Left lung (tissue), 10 donors: Measurements from ENCODE around the gene INHBE. TPM values are rescaled to one million over a fixed set of nuclear protein-coding genes. Genes with fewer than 3 reads are reported as not detected.

Source experiments
- ATAC-seq: fragments of 200-7000 bp; cut with Tn5 transposase; one replicate; pipeline ENCODE4 v1.9.1; 2020; ENCODE audit warnings: moderate library complexity
- DNase-seq, 4 donors: peaks; one replicate each; pipeline ENCODE4 v3.0.0-alpha.2; 2013 to 2020
- H3K27ac ChIP-seq, 2 donors: fragments of 200-600 bp; sonication (generic) in 1 of 2; one replicate each; pipeline versions ENCODE4 v1.5.0 to v1.8.0; 2020 to 2021
- H3K27me3 ChIP-seq, 2 donors: fragments of 200-600 bp; sonication (generic) in 1 of 2; one replicate each; pipeline versions ENCODE4 v1.5.0 to v1.8.0; 2020 to 2021
- H3K36me3 ChIP-seq, 2 donors: fragments of 200-600 bp; sonication (generic) in 1 of 2; one replicate each; pipeline versions ENCODE4 v1.5.0 to v1.8.0; 2020 to 2021
- H3K4me1 ChIP-seq, 2 donors: fragments of 200-600 bp; one replicate each; pipeline ENCODE4 v1.8.0; 2021
- H3K4me3 ChIP-seq, 2 donors: fragments of 200-600 bp; sonication (generic) in 1 of 2; one replicate each; pipeline versions ENCODE4 v1.5.0 to v1.8.0; 2020 to 2021; ENCODE audit warnings: mild to moderate bottlenecking in 1 of 2
- H3K9me3 ChIP-seq, 2 donors: fragments of 200-600 bp; sonication (generic) in 1 of 2; one replicate each; pipeline versions ENCODE4 v1.5.0 to v1.8.0; 2020 to 2021
- intact Hi-C, 2 donors: fragments of 100-400 bp; cut with DNase I; formaldehyde crosslinking; loops; one replicate each; pipeline versions ENCODE4 v1.11.2 to v1.14.2; 2022
- polyA plus RNA-seq, 6 donors: library from polyadenylated mRNA; unstranded; fragments of 120-200 nt; gene quantifications; one replicate each; pipeline ENCODE4 v1.2.1, GENCODE V29; 2013; ENCODE audit not compliant: insufficient read length in 6 of 6
- total RNA-seq, 2 donors: library from RNA; stranded (reverse); fragmentation: NEBNext Ultra II Directional; extraction: Animal tissue kit (Norgen Biotek cat#: 25700); gene quantifications; one replicate each; pipeline ENCODE4 v1.2.1, GENCODE V29; 2021
- TF ChIP-seq, protein P1 (sequence below), 2 donors: fragments of 200-600 bp; sonication (generic) in 1 of 2; IDR thresholded peaks; one replicate each; pipeline versions ENCODE4 v1.5.0 to v1.8.0; 2021; ENCODE audit warnings: antibody characterized with exemption in 2 of 2
- donor health status: DM: no; HTN: yes; CAD: no.
- donor health status: DM: no; HTN: no; CAD: no.

Gene INHBE
- total and polyA plus RNA-seq, 8 donors: 0.52 to 1.4 (median 0.77) TPM; not detected in 1

DNA sequence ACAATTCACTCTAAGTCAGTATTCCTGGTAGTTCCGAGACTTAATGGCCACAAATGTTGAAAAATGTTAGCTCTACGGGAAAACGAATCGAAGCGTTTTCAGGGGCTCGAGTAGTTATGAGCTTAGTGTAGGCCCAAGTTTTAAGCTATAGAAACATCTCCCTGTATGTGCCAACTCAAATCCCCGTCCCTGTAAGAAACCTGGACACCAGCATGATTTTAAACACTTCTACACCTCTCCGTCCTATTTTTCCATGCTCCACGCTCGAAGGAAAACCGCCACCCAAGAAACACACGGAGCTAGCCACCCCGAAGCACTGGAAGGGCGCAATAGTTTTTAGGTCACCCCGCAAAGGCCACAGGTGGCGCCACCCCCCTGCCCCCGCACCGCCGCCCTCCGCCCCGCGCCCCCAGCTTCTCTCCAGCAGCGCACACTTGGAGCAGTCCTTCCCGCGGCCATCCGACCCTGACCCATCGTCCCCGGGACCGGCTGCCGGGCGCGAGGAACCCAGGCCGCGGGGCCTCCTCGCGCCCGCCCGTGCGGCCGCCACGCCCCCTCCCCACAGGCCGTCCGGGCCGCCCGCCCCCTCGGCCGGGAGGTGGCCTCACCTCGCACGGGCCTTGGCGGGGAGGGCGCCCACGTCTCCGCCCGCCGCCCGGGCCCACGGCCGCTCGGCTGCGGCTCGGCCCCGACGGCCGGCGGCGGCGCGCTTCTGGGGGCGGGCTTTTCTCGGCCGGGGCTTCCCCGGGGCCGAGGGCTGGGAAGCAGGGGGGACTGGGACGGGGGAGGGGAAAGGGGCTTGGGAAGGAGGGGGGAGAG lies 24.8 kb upstream of the INHBE start:
- TF ChIP-seq, protein P1, sequence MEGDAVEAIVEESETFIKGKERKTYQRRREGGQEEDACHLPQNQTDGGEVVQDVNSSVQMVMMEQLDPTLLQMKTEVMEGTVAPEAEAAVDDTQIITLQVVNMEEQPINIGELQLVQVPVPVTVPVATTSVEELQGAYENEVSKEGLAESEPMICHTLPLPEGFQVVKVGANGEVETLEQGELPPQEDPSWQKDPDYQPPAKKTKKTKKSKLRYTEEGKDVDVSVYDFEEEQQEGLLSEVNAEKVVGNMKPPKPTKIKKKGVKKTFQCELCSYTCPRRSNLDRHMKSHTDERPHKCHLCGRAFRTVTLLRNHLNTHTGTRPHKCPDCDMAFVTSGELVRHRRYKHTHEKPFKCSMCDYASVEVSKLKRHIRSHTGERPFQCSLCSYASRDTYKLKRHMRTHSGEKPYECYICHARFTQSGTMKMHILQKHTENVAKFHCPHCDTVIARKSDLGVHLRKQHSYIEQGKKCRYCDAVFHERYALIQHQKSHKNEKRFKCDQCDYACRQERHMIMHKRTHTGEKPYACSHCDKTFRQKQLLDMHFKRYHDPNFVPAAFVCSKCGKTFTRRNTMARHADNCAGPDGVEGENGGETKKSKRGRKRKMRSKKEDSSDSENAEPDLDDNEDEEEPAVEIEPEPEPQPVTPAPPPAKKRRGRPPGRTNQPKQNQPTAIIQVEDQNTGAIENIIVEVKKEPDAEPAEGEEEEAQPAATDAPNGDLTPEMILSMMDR (IDR thresholded peaks at IDR 0.05): no peak
- peak; percentile 33 to 90 (median 46) for DNase-seq

GRCh38 chr12:57430931-57431566 lies 24.1 kb upstream of the INHBE start, which contains the start of gene R3HDM2:
Gene R3HDM2, minus strand, starts transcription at chr12:57431043. Its CDS starts 120,615 bp downstream, at chr12:57310428.
- Histone ChIP-seq H3K36me3 (peaks cover 0 to under 1% of the 10 kb centered on the region in 2 donors), H3K27ac (peak within 1 kb of the TSS; percentile 84 to 88), H3K27me3 (no peaks in the 10 kb centered on the region), H3K9me3 (no peaks in the 10 kb centered on the region), H3K4me1 (peaks cover 0 to 19% of the 10 kb centered on the region in 2 donors), H3K4me3 (peak within 1 kb of the TSS; percentile 61 to 65)
- intact Hi-C loops: no loop called here
- ATAC-seq (peak; percentile 98), DNase-seq (peak; percentile 94 to 99 (median 97))
- TF ChIP-seq, protein P1 (IDR thresholded peaks at IDR 0.05): no peak

More for the DNA sequence above, 24.8 kb upstream of the INHBE start:
- Histone ChIP-seq H3K9me3 (no peaks in the 10 kb centered on the region), H3K27ac (peak overlapping the region; percentile 84 to 88), H3K36me3 (peaks cover 0 to 8% of the 10 kb centered on the region in 2 donors), H3K4me1 (peaks cover 0 to 19% of the 10 kb centered on the region in 2 donors), H3K4me3 (peak overlapping the region; percentile 61 to 65), H3K27me3 (no peaks in the 10 kb centered on the region)
- peak; percentile 70 for ATAC-seq
- intact Hi-C loops: no loop called here

DNA sequence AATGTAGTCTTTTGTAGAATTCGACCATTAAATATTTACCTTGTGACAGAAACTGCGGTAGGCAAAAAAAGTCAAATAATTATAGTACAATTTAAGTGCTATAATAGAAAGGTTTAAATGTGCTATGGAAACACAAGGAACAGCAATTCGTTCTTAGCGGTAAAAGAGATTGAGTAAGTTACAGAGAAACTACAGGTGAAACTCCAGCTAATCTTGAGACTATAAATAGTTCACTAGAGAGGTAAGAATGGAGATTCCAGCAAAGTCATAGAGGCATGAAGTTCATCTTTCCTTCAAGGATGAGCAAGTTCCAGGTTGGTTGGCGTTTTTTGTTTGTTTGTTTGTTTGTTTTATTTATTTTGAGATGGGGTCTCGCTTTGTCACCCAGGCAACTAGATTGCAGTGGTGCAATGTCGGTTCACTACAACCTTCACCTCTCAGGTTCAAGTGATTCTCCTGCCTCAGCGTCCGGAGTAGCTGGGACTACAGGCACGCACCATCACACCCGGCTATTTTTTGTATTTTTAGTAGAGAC lies 23.4 kb upstream of the INHBE start:
- DNase-seq (no peak), ATAC-seq (no peak)
- Histone ChIP-seq H3K9me3 (no peaks in the 10 kb centered on the region), H3K27ac (peak overlapping the region; percentile 84 to 88), H3K4me3 (peak overlapping the region; percentile 61 to 65), H3K4me1 (peaks cover 0 to 19% of the 10 kb centered on the region in 2 donors), H3K36me3 (no peaks in the 10 kb centered on the region), H3K27me3 (no peaks in the 10 kb centered on the region)
- intact Hi-C loops: no loop called here
- TF ChIP-seq, protein P1 (IDR thresholded peaks at IDR 0.05): no peak

GRCh38 chr12:57433370-57433769 lies 21.7 kb upstream of the INHBE start:
- ATAC-seq (no peak), DNase-seq (no peak)
- no peaks in the 10 kb centered on the region for H3K36me3 ChIP-seq
- no peaks in the 10 kb centered on the region for H3K9me3 ChIP-seq
- TF ChIP-seq, protein P1 (IDR thresholded peaks at IDR 0.05): no peak
- H3K27ac ChIP-seq: no peak overlapping the region
- H3K27me3 ChIP-seq: no peaks in the 10 kb centered on the region
- no peak overlapping the region for H3K4me3 ChIP-seq
- intact Hi-C loops: no loop called here
- peaks cover 0 to 19% of the 10 kb centered on the region in 2 donors for H3K4me1 ChIP-seq
